ENCODE data around the gene PDE7B.

Gene PDE7B
- total RNA-seq, result 0.61 to 0.62 reads per million in 2 donors

DNA sequence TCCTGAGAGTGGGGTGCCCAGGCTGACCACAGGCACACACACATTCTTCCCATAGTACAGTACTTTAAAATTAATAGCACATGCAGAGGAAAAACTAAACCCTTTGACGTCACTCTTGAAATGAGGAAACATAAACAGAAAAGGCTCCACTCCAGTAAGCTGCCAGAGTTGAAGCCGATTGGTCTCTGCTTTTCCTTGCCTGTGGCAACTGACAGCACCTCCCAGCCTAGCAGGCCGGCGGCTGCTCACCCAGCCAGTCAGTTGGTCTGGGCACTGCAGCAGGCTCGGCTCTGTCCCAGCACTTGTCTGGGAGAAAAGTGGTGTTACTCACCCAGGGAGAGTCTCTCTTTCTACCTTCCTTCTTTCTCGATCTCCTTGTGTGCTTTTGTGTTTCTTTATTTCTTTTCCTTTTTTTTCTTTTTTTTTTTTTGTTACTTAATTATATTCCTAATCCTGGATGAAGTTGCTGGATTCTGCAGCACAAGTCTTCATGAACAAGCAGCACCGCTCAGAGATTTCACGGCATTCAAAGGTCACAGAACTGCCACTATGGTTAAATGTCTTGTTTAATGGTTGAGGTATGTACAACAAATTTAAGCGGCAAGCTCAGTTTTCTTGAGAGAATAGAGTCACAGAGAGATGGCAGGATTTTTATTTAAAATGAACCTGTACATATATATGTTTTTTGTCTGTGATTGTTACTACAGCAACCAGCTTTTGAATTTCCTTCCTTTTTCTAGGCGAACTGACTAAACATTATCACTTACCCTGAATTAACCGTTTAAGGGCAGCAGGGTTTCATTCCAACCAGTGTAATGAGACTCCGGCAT lies at the start of gene PDE7B:
Gene PDE7B (plus strand): TSS at position 260 of the 830 bp plus-strand sequence.
- peak in 1 of 5 experiments; percentile 94 for DNase-seq

DNA sequence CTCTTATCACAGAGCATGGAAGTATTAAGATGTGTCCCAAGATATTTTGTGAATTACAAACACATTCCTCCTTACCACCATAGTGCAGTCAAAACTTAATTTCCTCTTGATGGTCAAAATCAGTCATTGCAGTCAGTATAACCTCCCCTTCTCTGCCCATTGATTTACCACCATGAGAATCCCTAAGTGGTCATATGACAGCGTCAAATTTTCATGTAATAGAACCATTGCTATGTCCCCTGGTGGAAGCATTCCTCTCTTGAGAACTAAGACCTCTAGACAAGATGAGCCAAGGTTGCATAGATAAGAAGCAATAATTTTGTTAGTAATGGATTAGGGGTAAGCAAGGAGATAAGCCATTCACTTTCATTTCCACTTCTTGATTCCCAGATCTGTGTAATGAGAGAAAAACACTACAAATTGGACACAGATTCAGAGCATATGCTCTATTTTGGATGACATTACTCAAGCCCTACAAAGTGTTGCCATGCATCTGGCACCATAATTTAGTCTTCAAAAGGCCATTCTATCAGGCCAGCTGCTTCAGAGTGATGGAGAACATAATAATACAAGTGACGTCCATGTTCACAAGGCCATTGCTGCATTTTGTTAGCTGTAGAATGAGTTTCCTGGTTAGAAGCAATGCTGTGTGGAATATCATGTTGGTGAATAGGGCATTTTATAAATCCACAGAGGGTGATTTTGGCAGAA lies 49.6 kb upstream of the PDE7B start:
- DNase-seq, result no peak

DNA sequence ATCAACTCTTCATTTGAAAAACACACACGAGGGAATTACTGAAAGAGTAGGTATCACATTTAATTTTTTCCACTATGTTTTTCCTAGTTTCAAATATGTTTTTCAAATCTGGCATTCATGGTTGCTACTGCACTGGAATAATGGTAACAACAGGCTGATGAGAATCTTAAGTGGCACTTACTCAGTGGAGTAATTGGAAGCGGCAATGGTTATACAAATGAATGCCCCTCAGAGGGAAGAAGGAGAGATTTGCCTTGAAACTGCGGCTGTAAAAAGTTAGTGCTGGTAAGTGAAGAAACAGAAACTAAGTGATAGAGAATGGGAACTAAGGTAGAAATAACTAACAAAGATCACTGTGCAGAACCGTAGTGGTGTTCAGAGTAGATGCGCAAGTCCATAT lies 41.0 kb upstream of the PDE7B start:
- no peak for DNase-seq

DNA sequence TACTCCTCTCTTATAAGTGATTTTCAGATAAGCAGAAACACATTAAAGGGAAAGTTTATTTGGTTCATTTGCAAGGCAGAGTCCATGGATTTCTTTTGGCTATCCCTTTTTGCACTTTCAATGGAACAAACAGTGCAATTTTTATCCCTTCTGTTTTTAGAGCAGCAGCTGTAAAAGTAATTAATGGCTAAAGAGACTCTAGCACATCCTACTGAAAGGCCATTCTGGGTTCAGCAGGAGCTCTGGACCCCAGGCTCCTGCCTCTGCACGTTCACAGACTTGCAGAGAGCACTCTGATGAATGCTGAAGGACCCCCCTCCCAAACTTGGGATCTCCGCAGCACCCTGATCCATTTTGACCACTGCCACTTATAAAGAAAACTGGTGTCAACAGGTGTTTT lies 40.3 kb upstream of the PDE7B start:
- no peak for DNase-seq

DNA sequence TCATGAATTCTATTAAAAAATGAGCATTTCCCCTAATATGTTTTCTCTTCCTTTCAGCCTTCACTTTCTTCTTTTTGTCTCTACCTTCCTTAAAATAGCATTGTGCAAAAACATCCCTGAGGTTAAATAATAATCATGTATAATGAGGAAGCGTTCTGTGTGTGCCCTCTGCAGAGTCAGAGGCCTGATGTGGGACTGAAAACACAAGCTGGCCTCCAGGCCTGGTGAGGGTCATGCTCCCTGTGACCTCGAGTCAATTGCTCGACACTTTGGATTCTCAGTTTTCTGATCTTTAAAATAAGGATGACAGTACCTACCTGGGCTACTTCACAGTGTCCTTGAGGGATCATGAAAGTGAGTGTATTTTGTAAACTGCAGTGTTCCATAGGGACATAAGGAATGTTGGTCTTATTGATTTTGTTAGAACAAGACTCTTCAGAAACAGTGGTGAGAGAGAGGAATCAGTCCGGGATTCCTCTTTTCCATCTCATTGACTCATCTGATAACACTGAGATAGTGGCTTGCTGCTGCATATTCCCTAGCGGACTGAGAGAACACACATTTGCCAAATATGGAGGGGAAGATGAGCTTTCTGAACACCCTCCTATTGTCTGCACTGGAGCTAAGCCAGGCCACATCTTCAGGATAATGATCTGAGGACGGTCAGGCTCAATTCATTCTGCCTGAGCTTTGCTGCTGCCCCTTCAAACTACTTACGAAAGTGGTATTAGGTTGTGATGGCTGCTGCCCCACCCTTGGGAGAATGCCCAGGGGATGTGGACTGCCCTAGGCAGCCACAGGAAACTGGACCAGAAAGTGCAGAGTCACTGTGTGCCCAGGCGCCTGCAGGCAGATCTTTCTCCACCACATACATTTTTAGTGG lies 39.6 kb upstream of the PDE7B start:
- no peak for DNase-seq

DNA sequence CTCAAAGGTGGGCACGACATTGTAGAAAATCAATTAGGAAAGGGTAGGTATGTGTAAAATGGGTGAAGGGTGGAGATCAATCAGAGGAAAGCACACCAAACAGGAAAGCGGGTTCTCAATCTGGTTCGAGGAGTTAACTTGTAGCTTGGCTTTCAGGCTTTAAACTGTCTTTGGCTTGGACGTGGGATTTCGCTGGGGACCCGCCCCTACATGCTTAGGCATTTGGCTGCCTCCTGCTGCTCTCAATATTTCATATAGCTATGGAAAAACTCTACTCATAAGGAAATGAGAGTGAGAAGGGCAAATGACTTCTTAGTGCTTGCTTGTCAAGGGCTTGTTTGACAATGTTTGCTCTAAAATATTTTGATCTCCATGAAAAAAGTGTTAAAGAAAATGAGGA lies 38.1 kb upstream of the PDE7B start:
- DNase-seq, result no peak

DNA sequence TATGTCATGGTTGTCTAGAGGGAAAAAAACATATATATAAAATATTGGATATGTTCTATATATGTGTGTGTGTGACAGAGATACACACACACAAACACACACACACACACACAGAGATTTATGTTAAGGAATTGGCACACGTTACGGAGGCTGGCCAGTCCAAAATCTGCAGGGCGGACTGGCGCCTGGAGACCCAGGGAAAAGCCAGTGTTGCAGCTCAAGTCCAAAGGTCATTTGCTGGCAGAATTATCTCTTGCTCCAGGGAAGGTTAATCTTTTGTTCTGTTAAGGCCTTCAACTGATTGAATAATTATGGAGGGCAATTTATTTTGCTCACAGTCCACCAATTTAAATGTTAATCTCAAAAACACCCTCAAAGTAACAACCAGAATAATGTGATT lies 37.5 kb upstream of the PDE7B start:
- DNase-seq, result no peak

DNA sequence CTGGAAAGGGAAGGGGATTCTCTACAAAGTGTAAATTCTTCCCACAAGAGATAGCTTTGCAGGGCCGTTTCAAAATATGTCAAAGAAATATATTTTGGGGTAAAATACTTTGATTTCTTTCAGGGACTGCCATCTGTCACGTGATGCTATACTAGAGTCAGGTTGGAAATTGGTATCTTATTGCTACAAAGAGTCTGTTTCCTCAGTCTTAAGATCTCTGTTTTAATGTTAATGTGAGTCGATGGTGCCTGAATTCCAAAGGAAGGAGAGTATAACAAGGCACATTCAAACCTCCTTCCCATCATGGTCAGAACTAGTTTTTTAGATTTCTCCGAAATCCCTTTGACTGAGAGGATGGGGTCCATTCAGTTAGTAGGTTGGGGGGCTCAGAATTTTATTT lies 36.3 kb upstream of the PDE7B start:
- DNase-seq, result no peak

DNA sequence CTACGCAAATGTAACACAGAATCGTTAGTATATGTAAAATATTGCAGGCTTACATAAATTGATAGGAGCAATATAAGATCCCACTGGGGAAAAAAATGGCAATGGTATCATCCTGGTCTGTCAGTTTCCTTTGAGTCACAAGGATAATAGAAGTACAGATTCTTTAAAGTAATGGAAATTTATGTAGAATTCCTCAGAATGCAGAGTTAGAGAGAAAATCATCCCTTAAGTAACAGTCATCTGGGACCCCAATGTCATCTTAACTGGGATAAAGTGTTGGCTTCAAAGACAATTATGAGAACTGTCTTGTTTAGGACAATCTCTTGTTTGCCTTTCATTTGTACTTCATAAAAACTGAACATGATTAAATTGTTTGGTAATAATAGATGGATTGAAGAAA lies 34.5 kb upstream of the PDE7B start:
- no peak for DNase-seq

DNA sequence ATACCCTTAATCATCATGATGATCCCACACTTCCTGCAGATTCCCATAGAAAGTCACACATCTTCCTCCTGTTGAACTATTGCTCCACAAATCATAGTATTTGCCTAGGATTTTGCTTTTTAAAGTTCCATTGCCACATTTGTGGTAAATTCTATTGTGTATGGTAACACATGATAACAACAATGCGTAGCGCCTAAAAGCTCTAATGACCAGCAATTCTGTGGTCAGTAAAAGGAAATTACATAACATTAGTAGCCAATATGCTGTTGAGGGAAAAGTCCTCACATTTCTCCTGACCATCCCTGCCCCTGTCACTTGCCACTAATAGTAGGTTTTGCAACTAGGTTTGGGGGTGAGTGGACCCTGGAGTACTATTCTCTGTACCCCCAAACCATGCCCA lies 31.8 kb upstream of the PDE7B start:
- DNase-seq, result no peak

DNA sequence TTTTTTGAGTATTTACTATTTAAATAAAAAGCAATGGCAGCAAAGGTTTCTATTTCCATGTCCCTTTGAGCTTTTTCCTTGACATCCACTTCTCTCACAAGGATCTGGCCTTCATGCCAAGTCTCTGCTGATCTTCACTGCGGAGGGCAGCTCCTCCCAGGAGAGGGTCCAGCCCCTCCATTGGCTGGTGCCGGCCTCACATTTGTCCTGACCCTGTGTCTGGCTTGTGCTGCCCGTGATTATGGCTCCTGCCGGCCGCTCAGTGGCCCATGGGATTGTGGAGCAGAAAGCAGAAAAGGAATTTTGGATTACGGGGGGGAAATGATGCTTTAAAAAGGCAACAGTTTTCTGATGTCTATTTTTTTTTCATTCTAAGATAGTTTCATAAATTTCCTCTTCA lies 31.2 kb upstream of the PDE7B start:
- no peak for DNase-seq

DNA sequence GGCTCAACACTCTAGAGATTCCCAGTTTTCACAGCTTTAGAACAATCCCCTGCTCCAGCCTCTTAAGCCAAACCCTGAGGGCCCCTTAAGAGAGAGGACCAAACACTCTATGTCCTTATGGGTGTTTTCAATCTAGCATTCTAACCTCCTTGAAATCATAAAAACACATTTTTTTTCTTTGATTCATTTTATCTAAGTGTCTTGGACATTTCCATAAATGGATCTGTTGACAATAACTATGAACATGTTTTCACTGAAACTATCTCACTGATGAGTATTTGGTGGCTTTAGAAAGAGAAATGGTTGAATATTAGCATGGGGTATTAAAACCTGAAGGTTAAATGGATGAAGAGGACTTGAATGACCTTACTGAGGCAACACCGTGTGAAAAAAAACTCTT lies 27.6 kb upstream of the PDE7B start:
- DNase-seq, result no peak

DNA sequence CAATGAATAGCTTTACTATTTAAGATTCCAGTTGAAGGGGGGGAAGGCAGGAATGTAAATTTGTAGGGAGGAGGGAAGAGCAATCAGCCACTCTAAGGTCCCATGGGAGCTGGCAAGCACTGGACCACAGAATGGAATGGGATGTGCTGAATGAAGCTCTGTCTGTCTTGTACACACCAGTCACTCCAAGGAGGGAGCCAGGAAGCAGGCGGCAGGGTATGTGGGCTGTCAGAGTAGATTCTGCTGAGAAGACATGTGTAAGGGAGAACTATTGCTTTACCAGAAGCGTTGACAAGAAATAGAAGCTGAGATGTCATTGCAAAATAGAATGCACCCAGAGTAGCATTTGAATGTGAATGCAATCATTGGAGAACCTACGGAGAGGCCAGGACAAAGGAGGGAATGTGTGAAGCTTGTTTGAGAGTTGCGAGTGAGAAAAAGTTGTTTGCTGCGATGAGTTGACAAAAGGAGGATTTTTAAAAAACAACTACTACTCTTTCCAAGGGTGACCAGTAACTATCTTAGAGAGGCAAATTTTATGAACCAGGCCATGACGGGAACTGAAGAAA lies 25.2 kb upstream of the PDE7B start:
- no peak for DNase-seq

DNA sequence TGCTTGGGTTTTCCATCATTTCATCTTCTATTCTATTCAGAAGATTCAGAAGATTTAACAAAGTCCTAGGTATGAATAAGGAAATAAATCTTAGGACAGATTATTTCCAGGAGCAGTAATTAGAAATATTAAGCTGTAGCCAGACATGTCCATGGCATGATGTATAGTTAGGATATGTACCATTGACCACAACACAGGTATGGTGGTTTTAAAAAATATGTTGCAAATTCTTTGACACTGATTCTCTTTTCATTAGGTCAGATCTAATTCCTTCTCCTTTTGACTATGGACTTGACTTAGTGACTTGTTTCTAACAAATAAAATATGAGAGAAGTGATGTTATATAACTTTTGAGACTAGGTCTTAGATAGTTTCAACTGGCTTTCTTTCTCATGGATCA lies 23.5 kb upstream of the PDE7B start:
- DNase-seq, result no peak

DNA sequence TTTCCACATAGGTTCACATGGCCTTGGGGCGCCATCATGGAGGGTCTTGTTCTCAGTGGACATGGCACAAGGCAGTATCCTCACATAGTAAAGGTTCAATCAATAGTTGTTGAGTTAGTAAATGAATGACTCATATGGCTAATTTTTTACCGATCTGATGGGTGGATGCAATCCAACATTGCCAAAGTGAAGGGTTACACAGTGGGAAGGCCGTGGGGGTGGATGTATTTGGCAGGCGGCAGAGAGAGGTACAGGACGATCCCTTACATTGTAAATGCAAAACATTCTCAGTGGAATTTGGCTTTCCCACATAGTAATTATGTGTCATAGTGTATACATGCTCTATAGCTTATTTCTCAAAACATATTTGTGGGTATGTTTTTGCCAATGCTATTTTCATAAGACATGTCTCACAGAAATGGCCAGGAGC lies 21.0 kb upstream of the PDE7B start:
- DNase-seq, result no peak

DNA sequence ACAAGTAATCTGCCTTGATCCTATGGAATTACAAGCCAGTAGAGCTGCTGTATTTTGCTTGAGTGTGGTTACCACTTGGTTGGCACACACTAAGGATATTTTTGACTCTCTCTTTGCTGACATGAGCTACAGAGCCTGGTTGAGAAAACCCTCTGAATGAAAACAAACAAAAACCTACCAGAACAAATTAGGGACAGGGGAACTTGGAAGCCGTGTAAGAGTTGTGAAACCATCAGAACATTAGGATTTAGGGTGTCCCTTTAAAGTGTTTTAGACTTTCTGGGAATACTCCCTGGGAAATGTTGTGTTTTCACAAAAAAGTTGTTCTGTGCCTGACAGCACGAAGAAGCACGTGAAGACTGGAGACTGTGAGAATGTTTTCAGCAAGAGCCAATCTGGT lies 20.5 kb upstream of the PDE7B start:
- DNase-seq, result no peak

DNA sequence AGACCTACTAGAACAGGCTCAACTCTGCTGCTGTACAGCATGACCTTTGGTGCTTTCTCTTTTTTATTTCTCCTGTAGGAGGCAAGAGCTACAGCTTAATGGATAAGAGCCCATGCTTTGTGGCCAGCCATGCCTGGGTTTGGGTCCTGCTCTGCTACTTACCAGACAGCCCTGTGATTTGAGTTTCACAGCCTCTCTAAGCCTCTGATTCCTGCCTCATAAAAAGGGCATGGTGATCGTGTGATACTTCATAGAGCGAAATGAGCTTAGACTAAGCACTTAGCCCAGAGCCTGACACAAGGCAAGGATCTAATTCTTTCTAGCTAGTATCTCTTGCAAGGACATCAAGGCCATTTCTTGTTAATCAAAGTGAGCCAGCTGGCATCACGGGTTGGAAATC lies 19.3 kb upstream of the PDE7B start:
- DNase-seq, result no peak

DNA sequence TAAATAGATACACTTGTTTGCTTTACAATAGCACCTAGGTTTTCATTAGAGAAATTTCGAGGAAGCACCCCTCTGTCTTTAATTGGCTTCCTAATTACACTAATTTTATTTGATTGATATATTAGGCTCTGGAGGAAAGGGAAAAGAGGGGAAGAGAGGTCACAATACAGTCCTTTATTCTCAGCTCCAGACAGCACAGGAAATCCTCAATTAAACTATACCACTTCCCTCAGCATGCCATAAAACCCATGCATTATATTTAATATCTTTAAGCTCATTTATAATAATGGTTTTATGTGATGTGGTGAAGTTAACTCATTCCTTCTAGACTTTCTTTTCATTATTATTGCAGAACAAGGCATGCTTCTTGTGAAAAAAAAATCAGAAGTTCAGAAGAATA lies 17.7 kb upstream of the PDE7B start:
- no peak for DNase-seq

DNA sequence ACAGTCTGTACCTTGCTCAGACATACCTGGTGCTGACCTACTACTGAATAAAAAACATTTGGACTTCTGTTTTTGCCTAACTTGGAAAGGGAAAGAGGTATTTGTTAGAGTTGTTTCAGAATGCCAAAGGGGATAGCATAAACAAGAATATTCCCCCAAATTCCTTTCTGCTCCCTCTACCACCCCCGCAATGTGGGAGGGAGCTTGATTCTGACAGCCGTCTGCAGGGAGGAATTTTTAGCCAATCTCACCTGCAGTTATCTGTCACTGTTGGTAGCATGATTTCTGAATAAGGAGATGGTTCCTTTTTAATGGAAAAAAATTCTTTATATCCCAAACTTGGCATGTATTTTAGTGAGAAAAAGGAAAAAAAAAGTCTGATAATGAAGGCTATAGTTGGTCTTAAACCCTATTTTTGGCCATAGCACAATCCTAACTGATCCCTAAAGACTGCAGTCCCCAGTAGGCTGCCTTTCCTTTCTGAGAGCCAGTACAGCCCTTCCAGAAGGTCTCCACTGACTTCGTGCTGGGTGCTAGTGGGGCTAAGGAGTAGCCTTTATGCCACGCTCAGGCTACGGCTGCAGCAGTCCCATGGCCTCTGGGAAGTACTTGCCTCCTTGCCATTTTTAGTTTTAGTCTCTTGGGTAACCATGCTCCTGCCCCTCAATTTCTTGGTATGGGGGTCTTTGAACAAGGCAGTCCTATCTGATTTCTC lies 13.6 kb upstream of the PDE7B start:
- no peak for DNase-seq

DNA sequence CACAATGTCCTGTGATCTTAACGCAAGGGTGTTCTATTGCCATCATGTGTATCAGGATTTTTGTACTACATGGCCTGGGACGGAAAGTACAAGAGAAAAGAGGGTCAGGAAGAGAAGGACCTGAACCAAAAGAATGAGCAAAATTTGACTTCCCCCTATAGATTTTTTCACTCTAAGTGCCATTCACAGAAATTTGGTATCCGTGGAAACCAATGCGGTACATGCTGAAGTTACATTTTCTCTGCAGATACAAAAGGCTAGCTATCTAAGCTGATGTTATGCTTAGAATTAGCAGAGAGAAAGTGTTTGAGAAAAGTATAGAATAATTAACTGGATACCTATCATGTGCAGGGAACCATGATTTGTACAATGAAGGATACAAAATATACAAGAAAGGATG lies 12.4 kb upstream of the PDE7B start:
- no peak for DNase-seq

DNA sequence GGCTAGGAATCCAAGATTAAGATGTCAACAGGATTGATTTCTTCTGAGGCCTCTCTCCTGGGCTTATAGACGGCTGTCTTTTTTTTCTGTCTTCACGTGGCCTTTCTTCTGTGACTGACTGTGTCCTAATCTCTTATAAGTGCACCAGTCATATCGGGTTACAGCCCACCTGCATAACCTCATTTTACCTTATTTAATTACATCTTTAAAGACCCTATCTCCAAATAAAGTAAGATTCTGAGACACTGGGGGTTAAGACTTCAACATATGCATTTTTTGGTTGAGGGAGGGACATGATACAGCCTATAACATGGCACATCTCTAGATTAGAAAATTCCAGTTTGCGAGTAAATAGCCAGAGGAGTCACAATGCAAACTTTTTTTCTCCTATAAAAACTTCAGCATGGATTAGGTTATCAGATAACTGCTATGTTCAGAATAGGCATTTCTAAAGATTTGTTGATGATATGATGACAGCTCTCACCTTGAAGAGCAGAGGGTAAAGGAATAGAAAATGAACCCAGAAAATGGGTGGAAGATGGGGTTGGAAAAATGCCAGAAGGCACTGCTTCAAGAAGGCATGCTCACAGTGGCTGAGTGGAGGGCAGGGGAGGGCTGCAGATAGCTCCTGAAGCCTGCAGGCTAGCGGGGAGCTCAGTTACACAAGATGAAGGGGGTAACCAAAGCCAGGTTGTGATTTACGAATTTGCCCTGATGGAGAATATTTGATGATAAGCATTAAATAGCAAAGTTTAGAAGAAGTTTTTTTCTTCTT lies 8.7 kb upstream of the PDE7B start:
- no peak for DNase-seq

DNA sequence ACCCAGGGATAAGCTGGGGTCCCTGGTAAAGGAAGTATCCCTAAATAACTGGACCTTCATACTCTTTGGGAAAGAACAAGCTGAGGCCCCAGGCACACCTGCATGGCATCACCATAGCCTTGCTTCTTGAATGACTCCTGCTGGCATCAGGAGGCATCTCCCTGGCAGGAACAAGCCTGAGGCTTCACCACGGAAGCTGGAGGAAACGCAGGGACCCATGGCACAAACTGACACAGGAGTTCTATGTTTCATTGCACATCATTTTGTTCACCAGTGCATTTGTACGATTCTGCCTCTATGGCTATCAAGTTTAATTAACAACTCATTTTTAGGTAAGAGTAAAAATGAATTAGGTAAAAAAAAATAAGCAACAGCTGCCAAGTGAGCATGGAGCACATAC lies 619 bp upstream of the PDE7B start:
- no peak for DNase-seq
